Central memory CD8-positive, alpha-beta T cell (primary cell): ENCODE data around the gene RBM47.

Experiments used
- ATAC-seq: fragments of 150-1000 bp; cut with Tn5 transposase; replicated peaks from 2 replicates; pipeline ENCODE4 v1.10.0; 2022; ENCODE audit warnings: mild to moderate bottlenecking, moderate FRiP score, moderate number of reproducible peaks; ENCODE audit not compliant: poor library complexity, severe bottlenecking; ENCODE audit errors: extremely low read depth
- DNase-seq, 2 donors: peaks; one replicate each; pipeline ENCODE4 v3.0.0; 2021; ENCODE audit warnings: low spot score in 2 of 2
- H3K27ac Mint-ChIP-seq: one replicate; pipeline ENCODE4 v1.8.0; 2022; ENCODE audit warnings: low read depth, mild to moderate bottlenecking, moderate library complexity, mixed read lengths
- H3K27me3 Mint-ChIP-seq: one replicate; pipeline ENCODE4 v1.8.0; 2022; ENCODE audit warnings: mixed read lengths
- H3K36me3 Mint-ChIP-seq: one replicate; pipeline ENCODE4 v1.8.0; 2022; ENCODE audit warnings: mild to moderate bottlenecking, moderate library complexity, mixed read lengths; ENCODE audit not compliant: insufficient read depth
- H3K4me1 Mint-ChIP-seq: one replicate; pipeline ENCODE4 v1.8.0; 2022; ENCODE audit warnings: mixed read lengths
- H3K4me3 Mint-ChIP-seq: one replicate; pipeline ENCODE4 v1.8.0; 2022; ENCODE audit warnings: mild to moderate bottlenecking, moderate library complexity, mixed read lengths
- H3K9me3 Mint-ChIP-seq: one replicate; pipeline ENCODE4 v1.8.0; 2022; ENCODE audit warnings: mixed read lengths

Gene RBM47

GRCh38 chr4:40581254-40582140, 48.2 kb downstream of the RBM47 start:
- Mint-ChIP-seq H3K4me3 (no peak overlapping the region), H3K27ac (no peak overlapping the region), H3K36me3 (no peaks in the 10 kb centered on the region), H3K9me3 (no peaks in the 10 kb centered on the region), H3K4me1 (no peaks in the 10 kb centered on the region), H3K27me3 (peaks cover 21% of the 10 kb centered on the region)
- DNase-seq (no peak), ATAC-seq (no peak)

- no peak for DNase-seq
- Mint-ChIP-seq H3K9me3 (no peaks in the 10 kb centered on the region), H3K4me1 (no peaks in the 10 kb centered on the region), H3K27ac (no peak overlapping the region), H3K27me3 (peaks cover 14% of the 10 kb centered on the region), H3K36me3 (peaks cover 2% of the 10 kb centered on the region), H3K4me3 (no peak overlapping the region)
- ATAC-seq: no peak
These were observed 49.7 kb downstream of the RBM47 start for GRCh38 chr4:40579983-40580382.

GRCh38 chr4:40577588-40578253, 51.9 kb downstream of the RBM47 start:
- peaks cover 14% of the 10 kb centered on the region for H3K27me3 Mint-ChIP-seq
- ATAC-seq (no peak), DNase-seq (no peak)
- peak overlapping the region; percentile 52 for H3K27ac Mint-ChIP-seq
- no peaks in the 10 kb centered on the region for H3K4me1 Mint-ChIP-seq
- no peaks in the 10 kb centered on the region for H3K9me3 Mint-ChIP-seq
- no peak overlapping the region for H3K4me3 Mint-ChIP-seq
- H3K36me3 Mint-ChIP-seq: peaks cover 2% of the 10 kb centered on the region

- Mint-ChIP-seq H3K4me1 (no peaks in the 10 kb centered on the region), H3K9me3 (no peaks in the 10 kb centered on the region), H3K36me3 (peaks cover 2% of the 10 kb centered on the region), H3K27ac (peak overlapping the region; percentile 52), H3K27me3 (peaks cover 6% of the 10 kb centered on the region), H3K4me3 (no peak overlapping the region)
- ATAC-seq (peak; percentile 24), DNase-seq (no peak)
These were observed 52.8 kb downstream of the RBM47 start for GRCh38 chr4:40576651-40577480.

GRCh38 chr4:40575846-40576245, 53.8 kb downstream of the RBM47 start:
- H3K36me3 Mint-ChIP-seq: peaks cover 2% of the 10 kb centered on the region
- no peaks in the 10 kb centered on the region for H3K9me3 Mint-ChIP-seq
- no peak for ATAC-seq
- no peak overlapping the region for H3K27ac Mint-ChIP-seq
- no peak for DNase-seq
- H3K4me3 Mint-ChIP-seq: no peak overlapping the region
- peaks cover 3% of the 10 kb centered on the region for H3K27me3 Mint-ChIP-seq
- no peaks in the 10 kb centered on the region for H3K4me1 Mint-ChIP-seq

- Mint-ChIP-seq H3K27ac (no peak overlapping the region), H3K4me3 (no peak overlapping the region), H3K27me3 (peaks cover 23% of the 10 kb centered on the region), H3K9me3 (no peaks in the 10 kb centered on the region), H3K36me3 (peaks cover 2% of the 10 kb centered on the region), H3K4me1 (no peaks in the 10 kb centered on the region)
- DNase-seq (no peak), ATAC-seq (no peak)
These were observed 55.9 kb downstream of the RBM47 start for GRCh38 chr4:40573593-40574311.

- DNase-seq (no peak), ATAC-seq (no peak)
- Mint-ChIP-seq H3K36me3 (peaks cover 2% of the 10 kb centered on the region), H3K27ac (no peak overlapping the region), H3K9me3 (no peaks in the 10 kb centered on the region), H3K4me1 (no peaks in the 10 kb centered on the region), H3K4me3 (no peak overlapping the region), H3K27me3 (peaks cover 30% of the 10 kb centered on the region)
These were observed 56.9 kb downstream of the RBM47 start for GRCh38 chr4:40572692-40573310.

- ATAC-seq (no peak), DNase-seq (no peak)
- Mint-ChIP-seq H3K4me1 (no peaks in the 10 kb centered on the region), H3K9me3 (no peaks in the 10 kb centered on the region), H3K27ac (no peak overlapping the region), H3K27me3 (peaks cover 45% of the 10 kb centered on the region), H3K36me3 (peaks cover 2% of the 10 kb centered on the region), H3K4me3 (no peak overlapping the region)
These were observed 58.5 kb downstream of the RBM47 start for GRCh38 chr4:40571208-40571607.

GRCh38 chr4:40570348-40571077, 59.2 kb downstream of the RBM47 start:
- no peaks in the 10 kb centered on the region for H3K4me1 Mint-ChIP-seq
- H3K36me3 Mint-ChIP-seq: no peaks in the 10 kb centered on the region
- no peak overlapping the region for H3K27ac Mint-ChIP-seq
- DNase-seq (no peak), ATAC-seq (no peak)
- H3K4me3 Mint-ChIP-seq: no peak overlapping the region
- H3K27me3 Mint-ChIP-seq: peaks cover 52% of the 10 kb centered on the region
- H3K9me3 Mint-ChIP-seq: no peaks in the 10 kb centered on the region

- H3K4me3 Mint-ChIP-seq: no peak overlapping the region
- H3K27me3 Mint-ChIP-seq: peaks cover 50% of the 10 kb centered on the region
- ATAC-seq (no peak), DNase-seq (no peak)
- no peaks in the 10 kb centered on the region for H3K4me1 Mint-ChIP-seq
- H3K27ac Mint-ChIP-seq: no peak overlapping the region
- H3K36me3 Mint-ChIP-seq: no peaks in the 10 kb centered on the region
- H3K9me3 Mint-ChIP-seq: no peaks in the 10 kb centered on the region
These were observed 64.7 kb downstream of the RBM47 start for GRCh38 chr4:40564815-40565483.

GRCh38 chr4:40564004-40564403, 65.7 kb downstream of the RBM47 start:
- peaks cover 42% of the 10 kb centered on the region for H3K27me3 Mint-ChIP-seq
- H3K4me1 Mint-ChIP-seq: no peaks in the 10 kb centered on the region
- H3K27ac Mint-ChIP-seq: no peak overlapping the region
- H3K4me3 Mint-ChIP-seq: no peak overlapping the region
- ATAC-seq (no peak), DNase-seq (no peak)
- no peaks in the 10 kb centered on the region for H3K36me3 Mint-ChIP-seq
- H3K9me3 Mint-ChIP-seq: no peaks in the 10 kb centered on the region
